Fibroblast of pulmonary artery (primary cell): Measurements from ENCODE around the gene PRKAA2.
A peak's percentile ranks its signal among the peaks of the same experiment; 100 is the strongest.

Experiments
- DNase-seq: peaks from one replicate; pipeline ENCODE4 v3.0.0-alpha.2; 2010; ENCODE audit warnings: low read depth
- H3K4me3 ChIP-seq: replicated peaks from 2 replicates; pipeline ENCODE4 v1.5.1; 2011; ENCODE audit warnings: low read depth, mild to moderate bottlenecking, control low read depth, low read length, moderate library complexity
- CTCF ChIP-seq: IDR thresholded peaks from 2 replicates; pipeline ENCODE4 v1.5.1; 2011; ENCODE audit warnings: mild to moderate bottlenecking, control low read depth, low read length, inconsistent platforms; ENCODE audit errors: missing control alignments

PRKAA2 gene

DNA sequence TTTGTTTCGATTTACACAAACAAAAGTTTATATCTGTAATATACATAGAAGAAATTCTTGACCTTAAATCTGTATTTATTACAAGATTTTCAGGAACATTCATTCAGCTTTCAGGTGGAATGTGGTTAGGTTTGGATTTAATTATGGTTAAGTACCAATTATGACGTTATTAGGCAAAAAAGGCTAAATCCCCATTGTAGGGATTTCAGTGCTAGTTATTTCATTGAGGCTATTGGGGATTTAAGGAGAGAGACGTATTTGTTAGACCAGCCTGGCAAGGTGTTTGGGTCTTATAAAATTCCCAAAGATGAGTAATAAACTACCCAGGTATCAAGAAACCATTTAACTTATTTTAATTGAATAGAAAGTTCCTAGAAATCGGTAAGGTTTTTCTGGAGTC, 26.0 kb downstream of the PRKAA2 start:
- no peak for TF ChIP-seq CTCF
- DNase-seq, result no peak
- no peak overlapping the region for H3K4me3 ChIP-seq

DNA sequence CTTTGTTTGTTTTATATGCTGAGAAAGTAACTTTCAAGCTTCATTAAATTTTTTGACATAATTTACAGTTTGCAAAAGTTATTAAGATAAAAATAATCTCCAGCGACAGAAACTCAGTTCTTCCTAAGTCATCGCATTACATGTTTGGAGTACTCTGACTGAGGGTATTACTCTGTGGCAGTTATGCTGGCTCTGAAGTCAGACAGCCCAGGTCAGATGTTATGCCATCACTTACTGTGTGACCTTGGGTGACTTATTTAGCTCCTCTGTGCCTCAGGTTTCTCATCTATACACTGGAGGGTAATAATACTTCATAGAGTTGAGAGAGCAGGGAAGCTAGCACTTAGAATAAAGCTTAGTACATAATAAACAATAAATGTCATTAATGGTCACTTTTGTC, 26.4 kb downstream of the PRKAA2 start:
- no peak for DNase-seq
- H3K4me3 ChIP-seq, result no peak overlapping the region
- no peak for TF ChIP-seq CTCF

DNA sequence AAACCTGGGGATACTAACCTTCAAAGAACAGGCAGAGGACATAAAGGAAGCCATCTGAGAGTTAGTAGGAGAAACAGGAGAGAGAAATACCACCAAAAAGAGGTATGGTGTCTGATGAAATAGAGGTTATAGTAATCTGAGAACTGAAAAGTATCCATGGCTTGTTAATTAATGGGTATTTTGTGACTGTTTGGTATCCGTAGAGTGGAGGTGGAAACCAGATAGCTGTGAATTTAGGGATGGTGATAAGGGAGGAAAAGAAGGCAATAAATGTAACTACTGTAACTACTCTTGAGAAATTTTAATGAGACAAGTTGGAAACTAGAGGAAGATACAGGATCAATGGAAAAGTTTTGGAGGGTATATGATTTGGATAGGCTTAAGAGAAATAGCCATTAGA, 27.5 kb downstream of the PRKAA2 start:
- no peak overlapping the region for H3K4me3 ChIP-seq
- no peak for DNase-seq
- no peak for TF ChIP-seq CTCF

DNA sequence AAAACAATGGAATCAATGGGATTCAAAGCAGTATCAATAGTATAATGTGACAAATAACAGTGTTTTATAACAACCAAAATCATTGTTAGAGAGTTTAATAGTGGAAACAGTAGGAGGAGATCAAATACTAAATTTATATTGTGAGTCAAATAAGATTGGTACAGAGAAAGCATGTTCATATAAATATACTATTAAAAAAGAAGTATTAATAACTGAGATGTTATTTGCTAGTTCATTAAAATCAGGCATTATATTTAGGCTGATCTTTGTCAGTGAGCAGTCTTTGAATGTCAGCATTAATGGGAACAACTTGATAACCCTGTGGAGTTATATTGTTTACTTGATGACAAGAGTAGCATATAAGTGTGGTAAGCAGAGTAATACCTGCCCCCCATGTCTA, 30.6 kb downstream of the PRKAA2 start:
- H3K4me3 ChIP-seq, result no peak overlapping the region
- no peak for TF ChIP-seq CTCF
- no peak for DNase-seq

GRCh38 chr1:56676571-56677035, 31.5 kb downstream of the PRKAA2 start:
- no peak for TF ChIP-seq CTCF
- DNase-seq, result peak; percentile 17
- no peak overlapping the region for H3K4me3 ChIP-seq

GRCh38 chr1:56683569-56683968, 38.5 kb downstream of the PRKAA2 start:
- TF ChIP-seq CTCF, result no peak
- H3K4me3 ChIP-seq, result no peak overlapping the region
- no peak for DNase-seq

DNA sequence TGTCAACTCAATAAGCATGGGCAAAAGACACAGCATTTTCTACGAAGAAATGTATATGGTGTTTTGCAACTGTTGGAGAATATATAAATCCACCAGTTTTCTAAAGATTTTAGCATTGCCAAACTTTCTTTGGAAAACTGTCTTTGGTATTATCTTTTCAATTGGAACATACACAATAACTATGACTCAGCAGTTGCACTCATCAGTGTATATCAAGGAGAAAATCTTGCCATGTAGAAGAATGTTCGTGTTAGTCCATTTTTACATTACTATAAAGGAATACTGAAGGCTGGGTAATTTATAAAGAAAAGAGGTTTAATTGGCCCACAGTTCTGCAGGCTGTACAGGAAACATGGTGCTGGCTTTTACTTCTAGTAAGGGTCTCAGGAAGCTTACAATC, 41.1 kb downstream of the PRKAA2 start:
- no peak for TF ChIP-seq CTCF
- peak; percentile 12 for DNase-seq
- H3K4me3 ChIP-seq, result no peak overlapping the region
